Stimulated activated CD4-positive, alpha-beta T cell treated with anti-CD3 and anti-CD28 coated beads, Interleukin-12 subunit alpha, Interleukin-12 subunit beta, amount 100 ng/mL, for 24 hours (primary cell): Measurements from ENCODE around the gene GLDN.

ENCODE experiments used
- DNase-seq, 2 experiments: peaks; one replicate each; pipeline ENCODE4 v3.0.0-alpha.2; 2020; ENCODE audit warnings: low read depth in 2 of 2

Gene GLDN

GRCh38 chr15:51341366-51342226, at the start of gene GLDN:
TSS of gene GLDN (plus strand) at chr15:51341655. CDS start at chr15:51341685, 30 bp downstream.
- no peak for DNase-seq

- DNase-seq = no peak
Measured at GRCh38 chr15:51298620-51299019, 42.8 kb upstream of the GLDN start.

- no peak for DNase-seq
Measured at GRCh38 chr15:51299187-51300015, 42.1 kb upstream of the GLDN start.

GRCh38 chr15:51302480-51302879, 39.0 kb upstream of the GLDN start:
- no peak for DNase-seq

- no peak for DNase-seq
Measured at GRCh38 chr15:51303462-51303980, 37.9 kb upstream of the GLDN start.

- no peak for DNase-seq
Measured at GRCh38 chr15:51307325-51307724, 34.1 kb upstream of the GLDN start.

- no peak for DNase-seq
Measured at GRCh38 chr15:51307811-51308210, 33.6 kb upstream of the GLDN start.

- no peak for DNase-seq
Measured at GRCh38 chr15:51310064-51310463, 31.4 kb upstream of the GLDN start.

- no peak for DNase-seq
Measured at GRCh38 chr15:51311510-51311909, 29.9 kb upstream of the GLDN start.

- DNase-seq = no peak
Measured at GRCh38 chr15:51312166-51313073, 29.0 kb upstream of the GLDN start.

- no peak for DNase-seq
Measured at GRCh38 chr15:51313074-51313393, 28.4 kb upstream of the GLDN start.

- no peak for DNase-seq
Measured at GRCh38 chr15:51313644-51314280, 27.7 kb upstream of the GLDN start.

GRCh38 chr15:51314391-51315337, 26.8 kb upstream of the GLDN start:
- no peak for DNase-seq

- no peak for DNase-seq
Measured at GRCh38 chr15:51315726-51316125, 25.7 kb upstream of the GLDN start.

- DNase-seq = no peak
Measured at GRCh38 chr15:51316636-51317035, 24.8 kb upstream of the GLDN start.

GRCh38 chr15:51318382-51319150, 22.9 kb upstream of the GLDN start:
- no peak for DNase-seq

GRCh38 chr15:51319539-51319938, 21.9 kb upstream of the GLDN start:
- DNase-seq = no peak

GRCh38 chr15:51320843-51321242, 20.6 kb upstream of the GLDN start:
- DNase-seq = no peak

- no peak for DNase-seq
Measured at GRCh38 chr15:51321316-51321715, 20.1 kb upstream of the GLDN start.
